CD4-positive, alpha-beta T cell treated with Interleukin-6 at 100 ng/mL for 8 hours (primary cell): Measurements from ENCODE around the gene CCR4.
"Not testable (repeated sequence)": the region's sequence is repeated elsewhere in the genome, so short reads cannot be mapped to it uniquely, and the experiment has no call there.

Experiments used
- DNase-seq: peaks from one replicate; pipeline ENCODE4 v3.0.0-alpha.2; 2020; ENCODE audit warnings: mixed read lengths, low spot score

CCR4 gene

GRCh38 chr3:32983124-32983523 is 31.7 kb downstream of the CCR4 start:
- no peak for DNase-seq

- DNase-seq: not testable (repeated sequence)
These were observed 33.5 kb downstream of the CCR4 start for GRCh38 chr3:32984918-32985317.

GRCh38 chr3:32989171-32989570 is 37.7 kb downstream of the CCR4 start:
- DNase-seq: no peak

GRCh38 chr3:32990116-32990515 is 38.7 kb downstream of the CCR4 start:
- DNase-seq: no peak

- no peak for DNase-seq
These were observed 40.3 kb downstream of the CCR4 start for GRCh38 chr3:32991781-32992180.

GRCh38 chr3:32992310-32992686 is 40.9 kb downstream of the CCR4 start:
- no peak for DNase-seq

GRCh38 chr3:32994045-32994444 is 42.6 kb downstream of the CCR4 start:
- DNase-seq: no peak

GRCh38 chr3:32995098-32995497 is 43.7 kb downstream of the CCR4 start:
- DNase-seq: no peak

- DNase-seq: no peak
These were observed 44.8 kb downstream of the CCR4 start for GRCh38 chr3:32996048-32996754.

- DNase-seq: no peak
These were observed 45.3 kb downstream of the CCR4 start for GRCh38 chr3:32996755-32997091.

GRCh38 chr3:32998631-32999451 is 47.4 kb downstream of the CCR4 start:
- no peak for DNase-seq

- DNase-seq: no peak
These were observed 49.4 kb downstream of the CCR4 start for GRCh38 chr3:33000691-33001385.

- DNase-seq: no peak
These were observed 50.4 kb downstream of the CCR4 start for GRCh38 chr3:33001889-33002288.

GRCh38 chr3:33003308-33003707 is 51.9 kb downstream of the CCR4 start:
- DNase-seq: no peak

- DNase-seq: no peak
These were observed 52.8 kb downstream of the CCR4 start for GRCh38 chr3:33004205-33004604.

GRCh38 chr3:33004961-33005360 is 53.5 kb downstream of the CCR4 start:
- no peak for DNase-seq
